HG03520 (cell line): Measurements from ENCODE around the gene SWI5.
"Not testable (repeated sequence)": the region's sequence is repeated elsewhere in the genome, so short reads cannot be mapped to it uniquely, and the experiment has no call there.

Experiments
- ATAC-seq: cut with Tn5 transposase; IDR thresholded peaks from one replicate; pipeline ENCODE4 v1.9.1; 2021; ENCODE audit warnings: mild to moderate bottlenecking, moderate library complexity; ENCODE audit not compliant: unreplicated experiment

Gene SWI5

DNA sequence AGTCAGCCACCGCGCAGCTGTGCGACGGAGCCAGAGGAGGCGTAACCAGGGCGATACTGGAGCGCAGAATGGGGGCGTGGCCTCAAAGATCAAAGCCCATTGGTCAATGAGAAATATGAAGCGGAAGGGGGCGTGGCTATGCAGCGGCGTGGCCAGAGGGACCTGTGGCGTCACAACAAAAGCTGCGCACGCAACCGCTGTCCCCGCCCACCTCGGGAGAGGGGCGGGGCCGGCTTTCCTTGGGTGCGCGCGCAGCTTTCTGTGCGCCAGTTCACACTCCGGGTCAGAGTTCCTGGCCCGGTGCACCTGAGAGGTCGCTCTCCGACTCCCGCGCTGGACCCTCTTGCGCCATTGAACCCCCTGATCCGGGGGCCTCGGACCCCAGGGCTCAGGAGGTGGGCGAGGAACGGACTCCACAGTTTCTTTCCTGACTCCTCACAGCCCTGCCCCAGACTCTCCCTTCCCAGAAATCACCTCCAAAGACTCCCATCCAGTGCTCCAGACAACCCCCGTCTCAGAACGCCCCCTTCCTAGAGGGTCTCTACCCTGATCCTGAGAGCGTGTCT, at the start of gene SWI5:
Gene SWI5, plus strand, starts transcription at position 269 of the 566 bp plus-strand sequence.
- peak; percentile 95 for ATAC-seq

GRCh38 chr9:128226412-128226801, 49.7 kb upstream of the SWI5 start:
- no peak for ATAC-seq

GRCh38 chr9:128230897-128231296, 45.2 kb upstream of the SWI5 start:
- not testable (repeated sequence) for ATAC-seq

DNA sequence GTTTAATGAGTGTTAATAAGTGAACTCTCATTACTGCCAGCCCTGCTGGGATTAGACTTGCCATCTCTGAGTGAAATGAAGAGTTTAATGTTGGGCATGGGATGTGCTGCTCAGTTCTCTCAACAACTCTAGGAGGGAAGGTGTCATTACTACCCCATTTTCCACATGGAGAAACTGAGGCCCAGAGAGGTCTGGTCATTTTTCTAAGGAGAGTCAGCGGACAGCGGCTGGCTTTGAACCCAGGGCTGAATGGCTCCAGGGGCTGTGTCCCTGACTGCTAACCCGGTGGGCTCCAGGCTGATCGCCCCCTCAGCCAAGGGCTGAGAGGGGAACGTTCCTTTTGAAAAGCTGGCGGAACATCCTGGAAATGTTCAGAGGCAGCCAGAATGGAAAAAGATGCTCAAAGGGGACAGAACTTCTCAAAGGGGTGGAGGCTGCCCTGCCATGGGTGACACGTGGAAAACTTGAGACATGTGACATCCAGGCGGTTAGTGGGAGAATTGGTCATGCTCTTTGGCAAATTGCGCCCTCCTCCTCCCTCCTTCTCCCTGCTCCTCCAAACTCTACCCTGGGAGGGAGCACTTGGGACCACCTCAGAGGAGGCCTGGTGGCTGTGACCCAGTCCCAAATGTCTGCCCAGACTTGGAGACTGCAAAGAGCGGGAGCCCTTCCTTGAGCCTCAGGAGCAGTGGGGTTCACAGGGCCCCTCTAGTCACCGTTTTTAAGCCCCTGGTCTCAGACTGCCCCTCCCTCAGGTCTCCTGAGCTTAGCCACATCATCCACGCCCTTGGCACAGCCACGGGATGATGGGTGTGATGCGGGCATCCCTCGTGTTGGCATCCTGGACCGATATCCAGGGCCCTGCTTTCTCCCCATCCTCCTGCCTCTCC, 44.2 kb upstream of the SWI5 start:
- no peak for ATAC-seq

- ATAC-seq, result no peak
These were observed 43.3 kb upstream of the SWI5 start for GRCh38 chr9:128232528-128233428.

- no peak for ATAC-seq
These were observed 42.2 kb upstream of the SWI5 start for GRCh38 chr9:128233817-128234406.

GRCh38 chr9:128242124-128242523, 34.0 kb upstream of the SWI5 start:
- no peak for ATAC-seq

- ATAC-seq, result no peak
These were observed 33.3 kb upstream of the SWI5 start for GRCh38 chr9:128242828-128243214.

DNA sequence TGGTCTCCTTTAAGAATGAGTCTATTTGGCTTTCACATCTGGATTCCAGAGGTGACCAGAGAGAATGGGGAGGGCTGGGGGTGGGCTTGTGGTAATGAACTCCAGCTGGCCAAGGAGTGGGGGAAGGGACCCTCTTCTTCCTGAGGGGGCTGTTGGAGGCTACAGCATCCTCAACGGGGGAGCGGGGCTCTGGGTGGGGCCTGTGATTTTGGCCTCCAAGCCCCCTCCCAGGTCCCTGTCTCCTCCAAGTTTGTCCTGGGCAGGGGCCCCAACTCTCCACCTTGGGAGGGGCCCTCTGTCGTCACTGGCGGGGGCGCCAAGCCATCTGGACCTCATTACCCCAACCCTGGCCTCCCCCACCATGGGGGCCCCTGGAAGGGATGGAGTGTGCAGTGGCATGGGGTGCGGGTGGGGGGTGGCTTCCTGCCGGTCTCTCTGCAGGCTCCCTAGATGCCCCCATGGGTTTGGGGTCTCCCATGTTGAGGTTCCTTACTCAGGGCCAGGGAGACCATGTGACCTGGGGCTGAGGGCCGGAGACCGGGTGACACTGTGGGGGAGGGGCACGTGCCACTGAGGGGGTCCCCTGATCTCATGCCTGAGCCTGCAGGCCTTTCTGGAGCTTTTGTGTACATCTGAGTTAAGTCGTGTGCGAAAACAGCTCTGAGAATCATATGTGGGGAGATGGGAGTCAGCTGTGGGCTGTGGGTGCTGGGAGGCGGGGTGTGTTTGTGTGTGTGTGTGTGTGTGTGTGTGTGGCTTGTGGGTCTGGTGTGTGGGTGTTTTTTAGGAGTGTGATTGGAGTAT, 32.7 kb upstream of the SWI5 start:
- ATAC-seq, result no peak

DNA sequence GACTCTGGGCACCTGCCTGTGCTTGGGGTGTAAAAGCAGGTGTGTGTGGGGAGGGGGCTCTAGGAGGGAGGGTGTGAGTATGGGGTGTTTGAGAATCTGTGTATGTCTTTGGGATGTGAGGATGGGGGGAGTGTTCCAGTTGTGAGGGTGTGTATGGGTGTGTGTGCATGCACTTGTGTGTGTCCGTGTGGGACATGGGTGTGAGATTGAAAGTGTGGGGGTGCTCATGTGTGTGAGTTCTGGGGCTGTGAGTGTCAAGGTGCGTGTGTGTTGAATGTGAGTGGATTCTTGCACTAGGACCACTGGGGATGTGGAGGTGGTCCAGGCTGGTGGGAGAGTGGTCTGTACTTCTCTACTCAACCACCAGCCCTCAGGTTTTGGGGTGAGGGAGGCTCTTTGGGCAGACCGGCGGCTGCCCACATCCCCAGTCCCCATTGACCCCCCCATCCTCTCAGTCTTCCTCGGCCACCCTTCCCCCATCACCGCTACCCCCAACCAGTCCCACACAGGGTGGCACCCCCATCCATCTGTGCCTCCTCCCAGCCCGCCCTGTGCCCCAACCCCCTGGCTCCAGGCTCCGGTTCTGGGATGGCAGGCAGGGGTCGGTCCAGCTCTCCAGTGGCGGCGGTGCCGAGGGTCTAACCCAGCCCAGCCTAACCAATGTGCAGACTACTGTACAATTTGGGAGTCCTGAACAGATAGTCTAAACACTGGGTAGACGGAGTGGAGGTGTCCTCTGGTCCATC, 31.8 kb upstream of the SWI5 start:
- no peak for ATAC-seq

DNA sequence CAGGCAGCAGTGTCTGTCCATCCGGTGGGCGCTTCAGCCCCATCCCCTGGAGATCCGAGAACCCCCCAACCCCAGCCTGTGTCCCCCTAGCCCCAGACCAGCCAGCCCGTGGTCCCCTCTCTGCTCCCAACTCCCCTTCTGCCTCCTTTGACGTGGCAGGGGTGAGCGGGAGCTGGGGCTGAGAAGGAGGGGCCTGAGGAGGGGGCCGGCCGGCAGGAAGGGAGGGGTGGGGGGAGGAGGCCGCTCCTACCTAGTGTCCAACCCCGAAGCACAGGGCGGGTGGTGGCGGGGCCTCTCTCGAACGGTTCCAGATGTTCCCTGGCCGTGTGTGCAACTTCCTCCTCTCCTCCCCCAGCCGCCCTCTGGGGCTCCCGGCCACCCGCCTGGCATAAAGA, 31.2 kb upstream of the SWI5 start:
- ATAC-seq, result no peak

- ATAC-seq, result no peak
These were observed 30.5 kb upstream of the SWI5 start for GRCh38 chr9:128245421-128246151.

GRCh38 chr9:128246471-128246870, 29.6 kb upstream of the SWI5 start:
- no peak for ATAC-seq

DNA sequence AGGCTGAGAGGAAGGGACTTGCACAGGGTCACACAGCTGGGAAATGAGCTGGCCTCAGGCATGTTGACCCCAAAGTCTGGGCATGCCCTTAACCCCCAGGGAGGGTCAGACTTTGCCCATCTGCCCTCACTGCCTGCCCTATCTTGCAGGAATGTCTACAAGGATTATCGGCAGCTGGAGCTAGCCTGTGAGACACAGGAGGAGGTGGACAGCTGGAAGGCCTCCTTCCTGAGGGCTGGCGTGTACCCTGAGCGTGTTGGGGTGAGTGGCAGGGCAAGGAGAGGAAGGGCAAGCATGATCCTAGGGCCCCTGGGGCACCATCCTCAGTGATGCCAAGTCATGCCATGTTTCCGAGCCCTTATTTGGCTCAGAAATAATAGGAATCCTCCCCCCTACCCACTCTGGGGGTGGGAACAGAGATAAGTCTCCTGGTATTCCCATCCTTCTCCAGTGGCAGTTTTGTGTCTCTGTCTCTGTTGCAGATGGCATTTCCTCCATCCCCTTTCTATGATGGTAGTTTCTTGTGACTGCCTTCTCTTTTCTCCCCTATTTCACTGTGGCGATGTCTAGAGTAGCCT, 28.8 kb upstream of the SWI5 start:
- no peak for ATAC-seq

- ATAC-seq, result no peak
These were observed 26.5 kb upstream of the SWI5 start for GRCh38 chr9:128249558-128249907.

GRCh38 chr9:128249908-128250838, 25.9 kb upstream of the SWI5 start:
- ATAC-seq, result peak; percentile 77
